SK-MEL-5 (cell line): Measurements from ENCODE around the gene LSM12. TPM values are rescaled to one million over a fixed set of nuclear protein-coding genes. Genes with fewer than 3 reads are reported as not detected.

Experiments used
- DNase-seq: peaks from one replicate; pipeline ENCODE4 v3.0.0-alpha.2; 2016; ENCODE audit warnings: low read depth, low spot score
- in situ Hi-C: cut with HindIII; loops from 2 replicates; pipeline ENCODE4 v1.10.0; 2016; ENCODE audit warnings: low sequenced_read_pairs, high pct_unique_total_duplicates, low pct_unique_long_range_greater_than_20kb
- total RNA-seq: library from RNA; depleted of rRNA; stranded (reverse); fragments of >200 nt; shearing (Covaris generic); gene quantifications from 2 replicates; pipeline ENCODE4 v1.2.3, GENCODE V29; 2014

Gene LSM12
- total RNA-seq, 1 experiment from 2014 or later, result 49.2 TPM

GRCh38 chr17:44082256-44082927, 15.9 kb upstream of the LSM12 start:
- in situ Hi-C loops, result no loop called here
- DNase-seq, result no peak

- no peak for DNase-seq
These were observed 15.2 kb upstream of the LSM12 start for GRCh38 chr17:44081681-44082080.

GRCh38 chr17:44079877-44080821, 13.7 kb upstream of the LSM12 start:
- DNase-seq, result no peak
- in situ Hi-C loops, result no loop called here

More at GRCh38 chr17:44081681-44082080, 15.2 kb upstream of the LSM12 start:
- in situ Hi-C loops, result no loop called here

- in situ Hi-C loops, result no loop called here
- DNase-seq, result no peak
These were observed 11.9 kb upstream of the LSM12 start for GRCh38 chr17:44078412-44078811.

- DNase-seq, result no peak
- in situ Hi-C loops, result no loop called here
These were observed 11.1 kb upstream of the LSM12 start for GRCh38 chr17:44077595-44077909.

- in situ Hi-C loops, result no loop called here
- no peak for DNase-seq
These were observed 10.5 kb upstream of the LSM12 start for GRCh38 chr17:44076716-44077594.

- no peak for DNase-seq
- in situ Hi-C loops, result no loop called here
These were observed 9.3 kb upstream of the LSM12 start for GRCh38 chr17:44075598-44076293.

GRCh38 chr17:44074911-44075285, 8.4 kb upstream of the LSM12 start:
- in situ Hi-C loops, result no loop called here
- DNase-seq, result no peak

- no peak for DNase-seq
- in situ Hi-C loops, result no loop called here
These were observed 7.9 kb upstream of the LSM12 start for GRCh38 chr17:44074231-44074910.

GRCh38 chr17:44071772-44072171, 5.3 kb upstream of the LSM12 start:
- in situ Hi-C loops, result no loop called here
- no peak for DNase-seq

- in situ Hi-C loops, result no loop called here
- DNase-seq, result no peak
These were observed 4.7 kb upstream of the LSM12 start for GRCh38 chr17:44071198-44071520.

- in situ Hi-C loops, result no loop called here
- DNase-seq, result peak; percentile 99
These were observed 4.2 kb upstream of the LSM12 start, which contains the start of gene G6PC3 for GRCh38 chr17:44070455-44071197. Gene G6PC3 (plus strand): TSS chr17:44070735. CDS start chr17:44070966, 231 bp downstream.

GRCh38 chr17:44069974-44070454, 3.5 kb upstream of the LSM12 start:
- DNase-seq, result peak; percentile 60
- in situ Hi-C loops, result no loop called here

- no peak for DNase-seq
- in situ Hi-C loops, result no loop called here
These were observed 1.1 kb upstream of the LSM12 start for GRCh38 chr17:44067545-44067940.

GRCh38 chr17:44065668-44066203, 735 bp downstream of the LSM12 start:
- in situ Hi-C loops, result no loop called here
- peak; percentile 8 for DNase-seq
